NK-92 (cell line): Measurements from ENCODE around the gene PTPRM.

Source experiments
- DNase-seq: peaks from one replicate; lab custom pipeline; 2025; ENCODE audit not compliant: unreplicated experiment; lab: John Stamatoyannopoulos, UW

PTPRM gene

GRCh38 chr18:8403713-8404112, 836.6 kb downstream of the PTPRM start:
- DNase-seq, result no peak

GRCh38 chr18:8406186-8406867, 839.2 kb downstream of the PTPRM start:
- DNase-seq, result no peak

GRCh38 chr18:8406868-8407250, 839.7 kb downstream of the PTPRM start:
- DNase-seq, result no peak

- DNase-seq, result no peak
Measured at GRCh38 chr18:8409151-8409550, 842.0 kb downstream of the PTPRM start.

GRCh38 chr18:8411492-8411891, 844.4 kb downstream of the PTPRM start:
- no peak for DNase-seq

- no peak for DNase-seq
Measured at GRCh38 chr18:8412117-8412516, 845.0 kb downstream of the PTPRM start.

GRCh38 chr18:8413189-8413588, 846.1 kb downstream of the PTPRM start:
- no peak for DNase-seq

- no peak for DNase-seq
Measured at GRCh38 chr18:8413751-8414150, 846.6 kb downstream of the PTPRM start.

- DNase-seq, result no peak
Measured at GRCh38 chr18:8416212-8417019, 849.3 kb downstream of the PTPRM start.

- DNase-seq, result no peak
Measured at GRCh38 chr18:8422391-8422790, 855.3 kb downstream of the PTPRM start.

- DNase-seq, result no peak
Measured at GRCh38 chr18:8423051-8423557, 856.0 kb downstream of the PTPRM start.

GRCh38 chr18:8424481-8424880, 857.4 kb downstream of the PTPRM start:
- no peak for DNase-seq

- DNase-seq, result no peak
Measured at GRCh38 chr18:8424917-8425725, 858.0 kb downstream of the PTPRM start.

GRCh38 chr18:8426401-8426800, 859.3 kb downstream of the PTPRM start:
- DNase-seq, result no peak

GRCh38 chr18:8427339-8427738, 860.2 kb downstream of the PTPRM start:
- no peak for DNase-seq

- no peak for DNase-seq
Measured at GRCh38 chr18:8428951-8429350, 861.8 kb downstream of the PTPRM start.

- DNase-seq, result no peak
Measured at GRCh38 chr18:8431036-8431435, 863.9 kb downstream of the PTPRM start.

GRCh38 chr18:8433323-8433722, 866.2 kb downstream of the PTPRM start:
- no peak for DNase-seq

GRCh38 chr18:8433771-8434170, 866.7 kb downstream of the PTPRM start:
- DNase-seq, result no peak

GRCh38 chr18:8435376-8435775, 868.3 kb downstream of the PTPRM start:
- DNase-seq, result no peak

- no peak for DNase-seq
Measured at GRCh38 chr18:8439055-8439454, 871.9 kb downstream of the PTPRM start.

GRCh38 chr18:8443505-8443904, 876.4 kb downstream of the PTPRM start:
- no peak for DNase-seq
